IMR-90 (cell line): ENCODE measurements around the gene TNNI3K.

Experiments
- BHLHE40 ChIP-seq: fragments of 150-350 bp; IDR thresholded peaks from 2 replicates; pipeline ENCODE4 v1.6.1; 2016; ENCODE audit warnings: mild to moderate bottlenecking, low read depth, low read length
- CEBPB ChIP-seq: IDR thresholded peaks from 2 replicates; pipeline ENCODE4 v1.6.1; 2012; ENCODE audit warnings: low read depth, low read length, improper control_type of control experiment
- CHD1 ChIP-seq: IDR thresholded peaks from 2 replicates; pipeline ENCODE4 v1.6.1; 2012; ENCODE audit warnings: low read depth, low read length, improper control_type of control experiment
- CTCF ChIP-seq: conservative IDR thresholded peaks from 2 replicates; pipeline ENCODE4 v1.5.1; 2012; ENCODE audit warnings: mild to moderate bottlenecking, low read depth, low read length, improper control_type of control experiment
- MAFK ChIP-seq: IDR thresholded peaks from 2 replicates; pipeline ENCODE4 v1.6.1; 2012; ENCODE audit warnings: low read depth, low read length, improper control_type of control experiment
- MXI1 ChIP-seq: IDR thresholded peaks from 2 replicates; pipeline ENCODE4 v1.6.1; 2012; ENCODE audit warnings: low read depth, mild to moderate bottlenecking, low read length, moderate library complexity, borderline replicate concordance
- POLR2A ChIP-seq: IDR thresholded peaks from 2 replicates; pipeline ENCODE4 v1.6.1; 2012; ENCODE audit warnings: mild to moderate bottlenecking, low read depth, low read length
- RAD21 ChIP-seq: IDR thresholded peaks from 2 replicates; pipeline ENCODE4 v1.6.1; 2012; ENCODE audit warnings: low read length, improper control_type of control experiment
- RCOR1 ChIP-seq: IDR thresholded peaks from 2 replicates; pipeline ENCODE4 v1.6.1; 2012; ENCODE audit warnings: mild to moderate bottlenecking, low read length, improper control_type of control experiment; ENCODE audit not compliant: insufficient replicate concordance
- RFX5 ChIP-seq: IDR thresholded peaks from 2 replicates; pipeline ENCODE4 v1.8.0; 2012; ENCODE audit warnings: low read depth, mild to moderate bottlenecking, low read length, moderate library complexity
- SMC3 ChIP-seq: fragments of 150-350 bp; IDR thresholded peaks from 2 replicates; pipeline ENCODE4 v1.6.1; 2016; ENCODE audit warnings: low read depth, mild to moderate bottlenecking, antibody characterized with exemption, low read length, moderate library complexity
- USF2 ChIP-seq: fragments of 150-350 bp; IDR thresholded peaks from 2 replicates; pipeline ENCODE4 v1.6.1; 2017; ENCODE audit warnings: mild to moderate bottlenecking, antibody characterized with exemption, low read length, low read depth

- TF ChIP-seq CTCF = no peak
- no peak for TF ChIP-seq POLR2A
- no peak for TF ChIP-seq RCOR1
- no peak for TF ChIP-seq RFX5
- no peak for TF ChIP-seq SMC3
- no peak for TF ChIP-seq CEBPB
- TF ChIP-seq USF2 = no peak
- TF ChIP-seq RAD21 = no peak
- TF ChIP-seq MXI1 = no peak
- no peak for TF ChIP-seq CHD1
- TF ChIP-seq BHLHE40 = no peak
- TF ChIP-seq MAFK = no peak
Measured at GRCh38 chr1:74571493-74571800, 336.3 kb downstream of the TNNI3K start.
